RWPE2 (cell line): ENCODE measurements around the gene MED15.

Experiments used
- ATAC-seq: fragments of 200-7000 bp; cut with Tn5 transposase; 3 replicates; pipeline ENCODE4 v1.9.1; 2021; ENCODE audit warnings: low read depth
- DNase-seq: peaks from one replicate; pipeline ENCODE4 v3.0.0-alpha.2; 2020; ENCODE audit warnings: low spot score
- H3K27ac ChIP-seq: fragments of 450-650 bp; 2 replicates; pipeline ENCODE4 v1.5.1; 2017; ENCODE audit warnings: mild to moderate bottlenecking; ENCODE audit not compliant: poor library complexity, severe bottlenecking
- H3K27me3 ChIP-seq: fragments of 250-450 bp; sonication (Bioruptor Pico); 2 replicates; pipeline ENCODE4 v1.5.1; 2021; ENCODE audit warnings: mild to moderate bottlenecking, moderate library complexity; ENCODE audit not compliant: insufficient read depth, poor library complexity, severe bottlenecking
- H3K36me3 ChIP-seq: fragments of 250-450 bp; sonication (Bioruptor Pico); 2 replicates; pipeline ENCODE4 v1.5.1; 2020; ENCODE audit warnings: low read depth, mild to moderate bottlenecking, moderate library complexity
- H3K4me1 ChIP-seq: fragments of 250-450 bp; sonication (Bioruptor Pico); 2 replicates; pipeline ENCODE4 v1.5.1; 2021; ENCODE audit warnings: mild to moderate bottlenecking, moderate library complexity; ENCODE audit not compliant: insufficient read depth, poor library complexity, severe bottlenecking
- H3K4me3 ChIP-seq: fragments of 250-450 bp; sonication (Bioruptor Pico); 2 replicates; pipeline ENCODE4 v1.5.1; 2021; ENCODE audit warnings: mild to moderate bottlenecking, moderate library complexity; ENCODE audit not compliant: severe bottlenecking
- H3K9me3 ChIP-seq: fragments of 250-450 bp; sonication (Bioruptor Pico); 2 replicates; pipeline ENCODE4 v1.5.1; 2021; ENCODE audit warnings: mild to moderate bottlenecking, moderate library complexity; ENCODE audit not compliant: severe bottlenecking
- CTCF ChIP-seq: fragments of 450-650 bp; IDR thresholded peaks from one replicate; pipeline ENCODE4 v1.5.1; 2017; ENCODE audit warnings: mild to moderate bottlenecking, moderate library complexity; ENCODE audit not compliant: poor library complexity, severe bottlenecking

The MED15 gene

DNA sequence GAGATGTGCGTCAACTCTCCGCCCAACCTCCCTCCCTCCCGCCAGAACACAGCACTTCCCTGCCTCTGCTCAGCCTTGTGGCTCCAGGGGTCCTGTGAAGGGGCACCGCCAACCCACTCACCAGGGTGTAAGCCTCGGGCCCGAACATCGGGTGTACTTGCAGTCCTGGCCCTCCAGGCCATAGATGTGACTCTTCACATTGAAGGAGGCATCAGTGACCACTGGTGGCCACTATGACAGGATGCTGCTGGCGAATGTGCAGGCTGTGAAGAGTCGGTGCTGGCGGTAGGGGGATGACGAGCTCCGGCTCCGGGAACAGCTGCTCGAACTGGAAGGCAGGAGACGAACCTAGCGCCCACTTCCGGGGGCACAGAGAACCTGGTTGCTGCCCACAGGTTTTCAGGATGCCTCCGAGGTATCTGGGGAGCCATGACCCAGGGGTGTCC is 97.4 kb downstream of the MED15 start:
- TF ChIP-seq CTCF, result no peak
- Histone ChIP-seq H3K27me3 (no peaks in the 10 kb centered on the region), H3K27ac (no peak overlapping the region), H3K4me1 (no peaks in the 10 kb centered on the region), H3K4me3 (no peak overlapping the region), H3K9me3 (no peaks in the 10 kb centered on the region), H3K36me3 (no peaks in the 10 kb centered on the region)
- no peak for ATAC-seq
- peak; percentile 49 for DNase-seq

- H3K4me1 ChIP-seq, result no peaks in the 10 kb centered on the region
- ATAC-seq (no peak), DNase-seq (peak; percentile 45)
- no peak overlapping the region for H3K27ac ChIP-seq
- no peaks in the 10 kb centered on the region for H3K9me3 ChIP-seq
- H3K27me3 ChIP-seq, result no peaks in the 10 kb centered on the region
- TF ChIP-seq CTCF, result no peak
- H3K4me3 ChIP-seq, result no peak overlapping the region
- no peaks in the 10 kb centered on the region for H3K36me3 ChIP-seq
Observed at GRCh38 chr22:20605328-20605727, 97.9 kb downstream of the MED15 start.

DNA sequence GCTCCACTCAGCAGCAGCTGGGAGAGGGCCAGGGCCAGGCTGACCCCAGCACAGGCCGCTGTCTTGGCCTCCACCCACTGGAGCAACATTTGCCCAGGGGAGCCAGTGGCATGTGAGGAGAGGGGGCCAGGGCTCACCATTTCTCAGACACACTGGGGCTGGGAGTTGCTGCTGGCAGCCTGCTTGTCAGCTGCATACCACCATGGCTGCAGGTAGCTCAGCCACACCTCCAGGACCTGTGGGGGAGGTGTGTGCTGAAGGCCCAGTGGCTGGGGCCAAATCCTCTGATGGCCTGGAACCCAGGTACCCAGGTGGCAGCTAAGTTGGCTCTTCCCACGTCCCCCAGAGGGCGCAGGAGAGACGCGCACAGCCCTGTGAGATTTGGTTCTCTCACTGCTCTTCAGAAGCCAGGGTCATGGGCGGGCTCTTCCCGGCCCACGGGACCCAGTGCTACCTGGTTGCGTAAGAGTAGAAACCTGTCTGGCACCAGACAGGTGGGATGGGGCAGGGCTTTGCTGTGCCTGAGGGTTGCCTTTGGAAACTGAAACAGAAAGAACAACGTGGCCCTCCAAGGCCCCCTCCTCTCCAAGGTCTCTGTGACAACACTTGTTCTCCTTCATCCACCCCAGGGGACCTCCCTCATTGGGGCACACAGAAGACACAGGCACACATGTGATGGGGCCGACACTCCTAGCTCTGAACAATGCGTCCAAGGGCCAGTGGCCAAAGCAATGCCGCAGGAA is 98.8 kb downstream of the MED15 start:
- DNase-seq, result peak; percentile 63
- peak; percentile 82 for TF ChIP-seq CTCF
- Histone ChIP-seq H3K9me3 (no peaks in the 10 kb centered on the region), H3K27ac (no peak overlapping the region), H3K4me1 (no peaks in the 10 kb centered on the region), H3K4me3 (no peak overlapping the region), H3K27me3 (no peaks in the 10 kb centered on the region), H3K36me3 (no peaks in the 10 kb centered on the region)
- ATAC-seq, result peak; percentile 77

GRCh38 chr22:20606784-20607128 is 99.3 kb downstream of the MED15 start:
- ATAC-seq (no peak), DNase-seq (peak; percentile 34)
- Histone ChIP-seq H3K4me1 (no peaks in the 10 kb centered on the region), H3K27ac (no peak overlapping the region), H3K4me3 (no peak overlapping the region), H3K9me3 (no peaks in the 10 kb centered on the region), H3K27me3 (no peaks in the 10 kb centered on the region), H3K36me3 (no peaks in the 10 kb centered on the region)
- no peak for TF ChIP-seq CTCF

GRCh38 chr22:20607157-20607907 is 99.9 kb downstream of the MED15 start:
- TF ChIP-seq CTCF, result no peak
- Histone ChIP-seq H3K4me3 (no peak overlapping the region), H3K27me3 (no peaks in the 10 kb centered on the region), H3K36me3 (no peaks in the 10 kb centered on the region), H3K9me3 (no peaks in the 10 kb centered on the region), H3K27ac (no peak overlapping the region), H3K4me1 (no peaks in the 10 kb centered on the region)
- ATAC-seq, result no peak
- peak; percentile 51 for DNase-seq
